Limb (tissue), 2 donors: ENCODE results near the gene SLC3A2.
A peak's percentile ranks its signal among the peaks of the same experiment; 100 is the strongest.

Experiments
- DNase-seq, 2 donors: peaks; one replicate each; pipeline ENCODE4 v3.0.0-alpha.2; 2016; ENCODE audit errors: extremely low spot score in 2 of 2

SLC3A2 gene

DNA sequence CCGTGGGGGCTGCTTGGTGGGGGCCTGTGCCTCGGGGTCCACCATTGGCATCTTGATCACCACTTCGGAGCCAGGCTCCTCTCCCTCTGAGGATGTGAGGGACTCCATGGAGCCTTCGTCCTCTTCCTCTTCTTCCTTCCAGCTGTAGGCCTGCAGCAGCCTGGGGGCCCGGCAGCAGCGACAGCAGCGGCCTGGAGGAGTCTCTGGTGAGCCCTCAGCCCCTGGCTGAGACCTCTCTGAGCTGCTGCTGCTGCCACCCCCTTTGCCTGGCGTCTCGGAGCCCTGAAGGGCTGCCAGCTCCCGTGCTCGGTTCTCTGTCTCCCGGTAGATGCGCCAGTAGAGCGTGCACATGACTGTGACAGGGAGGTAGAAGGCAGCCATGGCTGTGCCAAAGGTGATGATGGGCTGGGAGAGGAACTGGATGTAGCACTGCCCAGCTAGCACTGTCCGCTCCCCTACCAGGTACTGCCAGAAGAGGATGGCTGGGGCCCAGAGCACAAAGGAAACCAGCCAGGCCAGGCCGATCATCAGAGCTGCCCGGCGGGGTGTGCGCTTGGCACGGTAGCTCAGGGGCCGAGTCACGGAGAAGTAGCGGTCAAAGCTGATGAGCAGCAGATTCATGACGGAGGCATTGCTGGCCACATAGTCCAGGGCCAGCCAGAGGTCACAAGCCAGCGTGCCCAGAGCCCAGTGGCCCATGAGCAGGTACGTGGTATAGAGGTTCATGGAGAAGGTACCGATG is 29.6 kb downstream of the SLC3A2 start:
- DNase-seq, result no peak

- DNase-seq, result no peak
Measured at GRCh38 chr11:62911137-62912130, 30.7 kb downstream of the SLC3A2 start.

- no peak for DNase-seq
Measured at GRCh38 chr11:62912268-62912667, 31.6 kb downstream of the SLC3A2 start.

DNA sequence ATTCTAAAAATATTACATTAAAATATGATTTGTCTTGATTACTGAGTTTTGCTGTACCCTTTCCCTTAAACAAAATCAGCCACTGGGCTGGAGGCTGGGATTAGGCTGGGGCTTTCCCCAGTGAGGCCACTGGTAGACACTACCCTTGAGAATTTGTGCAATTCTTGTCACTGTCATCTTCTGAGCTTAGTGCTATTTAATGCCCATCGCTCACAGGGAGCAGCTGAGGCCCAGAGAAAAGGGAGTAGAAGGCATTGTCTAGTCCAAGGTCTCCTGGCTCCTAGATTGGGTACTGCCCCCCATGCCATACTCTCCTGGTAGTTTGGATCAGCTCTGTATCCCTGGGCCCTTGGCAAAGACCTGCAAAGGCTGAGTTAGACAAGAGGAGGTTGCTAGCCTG is 33.7 kb downstream of the SLC3A2 start:
- DNase-seq, result no peak

GRCh38 chr11:62917906-62918502 is 37.3 kb downstream of the SLC3A2 start:
- DNase-seq, result no peak

- DNase-seq, result no peak
Measured at GRCh38 chr11:62918531-62918930, 37.8 kb downstream of the SLC3A2 start.

DNA sequence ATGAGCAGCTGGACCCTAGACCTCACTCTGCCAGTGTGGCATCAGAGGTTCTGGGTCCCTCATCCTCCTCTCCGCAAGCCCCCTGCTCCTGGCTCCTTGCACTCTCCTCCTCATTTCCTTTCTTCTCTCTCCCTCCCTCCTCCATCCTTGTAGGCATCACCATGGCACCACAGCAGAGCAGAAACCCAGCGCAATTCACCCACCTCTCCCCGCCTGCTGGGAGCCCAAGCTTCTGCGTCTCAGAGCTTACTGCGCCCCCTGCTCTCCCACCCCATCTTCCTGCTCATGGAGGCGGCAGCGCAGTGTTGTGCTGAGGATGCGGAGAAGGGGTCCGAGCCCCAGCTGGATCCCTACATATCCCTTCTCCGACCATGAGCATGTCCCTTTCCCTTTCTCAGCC is 38.8 kb downstream of the SLC3A2 start:
- DNase-seq, result no peak

- DNase-seq, result no peak
Measured at GRCh38 chr11:62919898-62920640, 39.4 kb downstream of the SLC3A2 start.

GRCh38 chr11:62921201-62921572 is 40.5 kb downstream of the SLC3A2 start, which contains the start of gene CHRM1:
TSS of gene CHRM1 (minus strand) at chr11:62921363. CDS start at chr11:62911100, 10,263 bp downstream.
- DNase-seq, result no peak

GRCh38 chr11:62921573-62922188 is 41.0 kb downstream of the SLC3A2 start:
- peak in 1 of 2 donors; percentile 63 for DNase-seq

DNA sequence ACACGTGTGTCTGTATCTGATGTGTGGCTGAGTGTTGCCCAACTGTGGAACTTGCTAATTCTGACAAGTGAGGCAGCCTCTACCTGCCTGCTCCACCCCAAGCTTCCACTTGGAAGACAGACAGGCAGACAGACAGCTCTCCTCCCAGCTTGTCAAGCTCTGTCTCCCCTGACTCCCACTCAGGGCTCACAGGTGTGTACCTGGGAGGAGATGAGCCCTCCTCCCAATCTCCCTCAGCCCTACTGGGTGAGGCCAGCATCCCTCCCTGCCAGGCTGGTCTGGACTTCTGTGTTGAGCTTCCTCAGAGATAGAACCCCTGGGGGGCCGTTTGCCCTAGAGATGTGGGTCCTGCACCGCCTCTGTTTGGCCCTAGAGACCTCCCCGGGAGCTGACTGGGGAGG is 41.5 kb downstream of the SLC3A2 start:
- no peak for DNase-seq

GRCh38 chr11:62922653-62923431 is 42.1 kb downstream of the SLC3A2 start:
- peak in 1 of 2 donors; percentile 60 for DNase-seq

DNA sequence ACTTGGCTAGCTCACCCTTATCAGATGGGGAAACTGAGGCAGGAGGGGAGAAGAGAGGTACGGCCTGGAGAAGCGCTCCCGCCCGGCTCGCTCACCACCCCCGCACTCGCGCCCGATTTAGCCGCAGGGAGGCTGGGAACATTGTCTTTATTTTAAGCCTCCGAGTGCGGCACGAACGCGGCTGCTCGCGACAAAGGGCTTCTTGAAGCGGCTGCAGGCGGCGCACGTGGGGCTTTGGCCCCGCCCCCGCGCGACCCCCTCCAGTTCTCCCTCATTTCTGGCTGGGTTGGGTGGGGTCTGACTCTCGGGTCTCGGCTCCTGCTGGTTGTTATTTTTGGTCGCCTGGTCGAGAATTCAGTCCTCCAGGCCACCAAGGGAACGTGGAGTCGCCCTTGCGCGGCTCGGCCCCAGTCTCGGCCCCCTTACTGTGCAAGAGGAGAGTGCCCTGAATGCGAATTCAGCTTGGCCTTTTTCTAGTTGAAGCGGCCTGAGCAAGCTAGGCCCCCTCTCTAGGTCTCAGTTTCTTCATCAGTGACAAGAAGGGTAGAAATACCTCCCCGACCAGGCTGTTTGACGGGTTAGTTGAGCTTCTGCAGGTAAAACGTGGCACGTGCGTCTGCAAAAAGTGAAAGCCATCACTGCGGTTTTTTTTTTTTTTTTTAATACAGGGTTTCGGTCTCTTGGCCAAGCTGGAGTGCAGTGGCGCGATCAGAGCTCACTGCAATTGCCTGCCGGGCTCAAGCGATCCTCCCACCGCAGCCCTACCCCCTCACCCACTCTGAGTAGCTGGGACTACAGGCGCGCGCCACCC is 43.1 kb downstream of the SLC3A2 start:
- DNase-seq, result peak in 1 of 2 donors; percentile 63

DNA sequence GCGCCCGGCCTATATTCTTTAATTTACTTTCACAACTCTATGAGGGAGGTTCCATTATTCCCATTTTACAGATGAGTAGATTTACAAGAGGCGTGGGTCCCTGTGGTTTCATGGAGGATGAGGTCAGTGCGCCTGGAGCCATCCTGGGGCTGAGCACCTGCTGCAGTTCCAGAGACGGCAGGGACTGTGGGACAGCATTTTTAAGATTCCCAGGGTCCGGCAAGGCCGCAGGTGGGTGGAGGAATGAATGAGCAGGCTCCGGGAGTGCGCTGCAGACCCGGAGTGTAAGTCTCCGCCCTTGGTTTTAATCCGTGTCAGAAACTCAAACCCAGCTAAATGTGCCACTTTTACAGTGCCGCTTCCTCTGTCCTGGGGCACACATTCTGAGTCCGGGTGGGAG is 44.6 kb downstream of the SLC3A2 start:
- DNase-seq, result no peak

- peak in 1 of 2 donors; percentile 51 for DNase-seq
Measured at GRCh38 chr11:62925745-62926679, 45.3 kb downstream of the SLC3A2 start.

- no peak for DNase-seq
Measured at GRCh38 chr11:62926680-62927455, 46.2 kb downstream of the SLC3A2 start.

GRCh38 chr11:62928011-62928410 is 47.3 kb downstream of the SLC3A2 start:
- DNase-seq, result no peak
